ENCODE results near the gene HCFC1.

HCFC1 gene

GRCh38 chrX:153903991-153904957 is 67.3 kb downstream of the HCFC1 start, which contains the start of gene AVPR2:
Gene AVPR2 (plus strand): TSS chrX:153904673. CDS start chrX:153905146, 473 bp downstream.
- DNase-seq (ENCODE audit: extremely low read depth, low read depth), result no peak
- H3K4me3 ChIP-seq (replicated peaks; ENCODE audit: low read depth, low read length), result no peak within 1 kb of the TSS
- no peak for TF ChIP-seq CTCF (IDR thresholded peaks at IDR 0.05; ENCODE audit: low read depth, low read length, missing control alignments)

GRCh38 chrX:153903238-153903980 is 68.2 kb downstream of the HCFC1 start:
- TF ChIP-seq CTCF (IDR thresholded peaks at IDR 0.05; ENCODE audit: low read depth, low read length, missing control alignments), result no peak
- DNase-seq (ENCODE audit: extremely low read depth, low read depth), result no peak
- no peak overlapping the region for H3K4me3 ChIP-seq (replicated peaks; ENCODE audit: low read depth, low read length)

GRCh38 chrX:153902385-153902784 is 69.2 kb downstream of the HCFC1 start:
- no peak overlapping the region for H3K4me3 ChIP-seq (replicated peaks; ENCODE audit: low read depth, low read length)
- no peak for TF ChIP-seq CTCF (IDR thresholded peaks at IDR 0.05; ENCODE audit: low read depth, low read length, missing control alignments)
- no peak for DNase-seq (ENCODE audit: extremely low read depth, low read depth)

- DNase-seq (ENCODE audit: extremely low read depth, low read depth), result no peak
- no peak for TF ChIP-seq CTCF (IDR thresholded peaks at IDR 0.05; ENCODE audit: low read depth, low read length, missing control alignments)
- no peak overlapping the region for H3K4me3 ChIP-seq (replicated peaks; ENCODE audit: low read depth, low read length)
Observed at GRCh38 chrX:153901753-153902140, 69.9 kb downstream of the HCFC1 start.

GRCh38 chrX:153900831-153901752 is 70.5 kb downstream of the HCFC1 start:
- TF ChIP-seq CTCF (IDR thresholded peaks at IDR 0.05; ENCODE audit: low read depth, low read length, missing control alignments), result no peak
- no peak overlapping the region for H3K4me3 ChIP-seq (replicated peaks; ENCODE audit: low read depth, low read length)
- DNase-seq (ENCODE audit: extremely low read depth, low read depth), result peak; percentile 20

- TF ChIP-seq CTCF (IDR thresholded peaks at IDR 0.05; ENCODE audit: low read depth, low read length, missing control alignments), result no peak
- DNase-seq (ENCODE audit: extremely low read depth, low read depth), result no peak
- no peak overlapping the region for H3K4me3 ChIP-seq (replicated peaks; ENCODE audit: low read depth, low read length)
Observed at GRCh38 chrX:153897899-153898298, 73.7 kb downstream of the HCFC1 start.
